Measurements from ENCODE around the gene ADPRHL1.

GRCh38 chr13:113431171-113431570 is 22.1 kb downstream of the ADPRHL1 start:
- TF ChIP-seq CTCF (IDR thresholded peaks at IDR 0.05; ENCODE audit: low read depth, low read length), result no peak
- no peak for TF ChIP-seq EZH2phosphoT487 (IDR thresholded peaks at IDR 0.05; ENCODE audit: low read depth)
